ENCODE data around the gene PRUNE2. TPM values are rescaled to one million over a fixed set of nuclear protein-coding genes. Genes with fewer than 3 reads are reported as not detected.

PRUNE2 gene
- total and polyA plus RNA-seq, 2 of the 8 experiments (the other 6 are each of a cell fraction or from before 2014, with no cell fraction given) = 5.5 to 13.3 TPM

- H3K23me2 ChIP-seq (ENCODE audit: low read depth, low read length) = no peaks in the 10 kb centered on the region
- H3K79me2 ChIP-seq (ENCODE audit: control insufficient read depth in 1 of 2, insufficient read depth in 2 of 2, low read length in 2 of 2) = no peaks in the 10 kb centered on the region
- POLR2A ChIA-PET (ENCODE audit: partially characterized antibody) = interaction anchor here (0.8 kb wide), 1 partner anchor 268 kb away, joined by 3 read pairs; the partner anchor contains the start of gene RFK
- H4K20me1 ChIP-seq (replicated peaks in 1 of 2; ENCODE audit: control insufficient read depth in 1 of 2, insufficient read depth in 2 of 2, low read length in 2 of 2) = no peaks in the 10 kb centered on the region
- H3K27me3 ChIP-seq (replicated peaks in 1 of 4; ENCODE audit: control insufficient read depth in 3 of 4, extremely low read depth in 1 of 4, insufficient read depth in 3 of 4, low read length in 3 of 4) = no peaks in the 10 kb centered on the region
- CTCF ChIA-PET (ENCODE audit: partially characterized antibody) = interaction anchor here (0.6 to 14.4 kb wide), 13 partner anchors 12 to 258 kb away, joined by 3 to 168 read pairs (median 4); no protein-coding TSS in a partner anchor
- no peak for FAIRE-seq
- no peak overlapping the region for H3K27ac ChIP-seq (ENCODE audit: low read depth, low read length)
- no peak overlapping the region for H2BK120ac ChIP-seq (replicated peaks; ENCODE audit: low read depth, low read length)
- H3K14ac ChIP-seq (ENCODE audit: insufficient read length) = no peak overlapping the region
- H4K8ac ChIP-seq (ENCODE audit: extremely low read depth, insufficient read depth, low read length) = no peak overlapping the region
- H3K4me2 ChIP-seq (ENCODE audit: insufficient read depth in 1 of 2, low read depth in 2 of 2, low read length in 2 of 2) = no peak overlapping the region
- H2AFZ ChIP-seq (ENCODE audit: low read length) = no peak overlapping the region
- no peak overlapping the region for H3K18ac ChIP-seq (ENCODE audit: extremely low read depth, low read length)
- no peak for DNase-seq (ENCODE audit: low read depth in 1 of 2, low spot score in 2 of 2)
- no peaks in the 10 kb centered on the region for H3K9me3 ChIP-seq (ENCODE audit: insufficient read depth in 2 of 2, low read depth in 1 of 2, low read length in 1 of 2)
- H3K56ac ChIP-seq (replicated peaks; ENCODE audit: insufficient read length, low read depth, low read length) = no peak overlapping the region
- H3K23ac ChIP-seq (ENCODE audit: insufficient read length) = no peak overlapping the region
- no peak overlapping the region for H2AK5ac ChIP-seq (ENCODE audit: low read depth, low read length)
- no peak overlapping the region for H2BK12ac ChIP-seq (ENCODE audit: low read depth, low read length)
- no peak overlapping the region for H2BK15ac ChIP-seq (ENCODE audit: low read length)
- H3K4ac ChIP-seq (replicated peaks; ENCODE audit: insufficient read length, low read depth, low read length) = no peak overlapping the region
- no peak overlapping the region for H4K91ac ChIP-seq (replicated peaks; ENCODE audit: insufficient read length, low read length)
- no peak overlapping the region for H3K9ac ChIP-seq (replicated peaks in 1 of 4; ENCODE audit: extremely low read depth in 1 of 4, low read depth in 3 of 4, low read length in 3 of 4)
- no peaks in the 10 kb centered on the region for H3K79me1 ChIP-seq (ENCODE audit: low read depth, low read length)
- no peak overlapping the region for H4K5ac ChIP-seq (ENCODE audit: insufficient read length, low read depth, low read length)
- WGBS, 2 experiments (ENCODE audit: extremely low coverage in 1 of 2, insufficient coverage in 1 of 2, insufficient read length in 1 of 2, insufficient replicate concordance in 2 of 2, low coverage in 1 of 2, low lambda C conversion rate in 2 of 2, missing lambda C conversion rate in 1 of 2) = 82% methylated on average over 6 of the region's 6 CpGs; no CpG with 5 or more reads in 1 of the 2 experiments
- no peaks in the 10 kb centered on the region for H3K36me3 ChIP-seq (ENCODE audit: control insufficient read depth in 2 of 4, insufficient read depth in 4 of 4, low read length in 3 of 4)
- H2BK20ac ChIP-seq (ENCODE audit: low read length) = no peak overlapping the region
- no peak overlapping the region for H3K4me3 ChIP-seq (ENCODE audit: extremely low read depth in 1 of 4, insufficient read depth in 2 of 4, low read depth in 3 of 4, low read length in 4 of 4)
- no peak overlapping the region for H2BK5ac ChIP-seq (ENCODE audit: low read depth, low read length)
- H3K4me1 ChIP-seq (replicated peaks in 1 of 4; ENCODE audit: control insufficient read depth in 3 of 4, insufficient read depth in 4 of 4, low read length in 3 of 4) = peaks cover 0 to 5% (median 1%) of the 10 kb centered on the region in 4 experiments; a peak in 3 of 7 replicates
- no peak for TF ChIP-seq USF2 (IDR thresholded peaks at IDR 0.05; ENCODE audit: low read length)
- TF ChIP-seq JUN (IDR thresholded peaks at IDR 0.05; ENCODE audit: low read depth, low read length) = no peak
- TF ChIP-seq PHF8 (conservative IDR thresholded peaks at IDR 0.05; ENCODE audit: low read depth, low read length) = no peak
- no peak for TF ChIP-seq RXRA (IDR thresholded peaks at IDR 0.05; ENCODE audit: insufficient read depth, low read depth, low read length)
- TF ChIP-seq SIRT6 (IDR thresholded peaks at IDR 0.05; ENCODE audit: low read length) = no peak
- TF ChIP-seq RBBP5 (IDR thresholded peaks at IDR 0.05; ENCODE audit: borderline replicate concordance, low read depth, low read length) = no peak
- TF ChIP-seq EZH2 (IDR thresholded peaks at IDR 0.05; ENCODE audit: low read depth, low read length, severe bottlenecking) = no peak
- no peak for TF ChIP-seq SP1 (IDR thresholded peaks at IDR 0.05; ENCODE audit: low read depth, low read length)
- TF ChIP-seq BRCA1 (IDR thresholded peaks at IDR 0.05; ENCODE audit: low read depth, low read length) = no peak
- no peak for TF ChIP-seq MAFK (IDR thresholded peaks at IDR 0.05; ENCODE audit: low read depth, low read length)
- TF ChIP-seq KDM5A (IDR thresholded peaks at IDR 0.05; ENCODE audit: low read length) = no peak
- no peak for TF ChIP-seq TAF1 (IDR thresholded peaks at IDR 0.05; ENCODE audit: low read depth, low read length)
Observed at GRCh38 chr9:76662476-76663281, 243.2 kb downstream of the PRUNE2 start.

Measured in H1 (cell line).